ENCODE measurements around the gene PHACTR1.
"Not testable (repeated sequence)": the region's sequence is repeated elsewhere in the genome, so short reads cannot be mapped to it uniquely, and the experiment has no call there.

PHACTR1 gene

GRCh38 chr6:12720310-12720709, 3.7 kb downstream of the PHACTR1 start:
- Histone ChIP-seq H3K9me3 (ENCODE audit: low read length) (no peaks in the 10 kb centered on the region), H3K27me3 (ENCODE audit: insufficient read depth, low read length) (no peaks in the 10 kb centered on the region; the same call in 1 of the 2 replicates), H2AFZ (ENCODE audit: low read length) (no peak overlapping the region), H3K9ac (ENCODE audit: low read length) (no peak overlapping the region), H3K4me1 (ENCODE audit: insufficient read depth, low read length, severe bottlenecking) (no peaks in the 10 kb centered on the region), H3K4me3 (ENCODE audit: low read depth, low read length, poor library complexity, severe bottlenecking) (no peak overlapping the region), H4K20me1 (ENCODE audit: insufficient read depth, low read length) (no peaks in the 10 kb centered on the region), H3K9me2 (ENCODE audit: low read depth, low read length) (no peaks in the 10 kb centered on the region), H3K4me2 (ENCODE audit: low read length) (no peak overlapping the region), H3K79me2 (ENCODE audit: insufficient read depth, low read length) (no peaks in the 10 kb centered on the region), H3F3A (ENCODE audit: insufficient read depth, low read length) (no peaks in the 10 kb centered on the region), H3K36me3 (ENCODE audit: insufficient read depth, low read length) (no peaks in the 10 kb centered on the region), H3K27ac (ENCODE audit: low read depth, low read length, poor library complexity, severe bottlenecking) (no peak overlapping the region)
- TF ChIP-seq EZH2 (IDR thresholded peaks at IDR 0.05; ENCODE audit: borderline replicate concordance, low read length) (no peak), CTCF (IDR thresholded peaks at IDR 0.05; ENCODE audit: low read length) (no peak)

GRCh38 chr6:12725263-12725662, 8.7 kb downstream of the PHACTR1 start:
- no peak overlapping the region for H2AFZ ChIP-seq (ENCODE audit: low read length)
- no peak overlapping the region for H3K4me3 ChIP-seq (ENCODE audit: low read depth, low read length, poor library complexity, severe bottlenecking)
- no peaks in the 10 kb centered on the region for H3K79me2 ChIP-seq (ENCODE audit: insufficient read depth, low read length)
- H4K20me1 ChIP-seq (ENCODE audit: insufficient read depth, low read length) = no peaks in the 10 kb centered on the region
- no peaks in the 10 kb centered on the region for H3K9me3 ChIP-seq (ENCODE audit: low read length)
- no peak overlapping the region for H3K27ac ChIP-seq (ENCODE audit: low read depth, low read length, poor library complexity, severe bottlenecking)
- H3K9me2 ChIP-seq (ENCODE audit: low read depth, low read length) = no peaks in the 10 kb centered on the region
- TF ChIP-seq EZH2 (IDR thresholded peaks at IDR 0.05; ENCODE audit: borderline replicate concordance, low read length) (no peak), CTCF (IDR thresholded peaks at IDR 0.05; ENCODE audit: low read length) (no peak)
- no peaks in the 10 kb centered on the region for H3K27me3 ChIP-seq (ENCODE audit: insufficient read depth, low read length)
- H3K4me2 ChIP-seq (ENCODE audit: low read length) = no peak overlapping the region
- no peaks in the 10 kb centered on the region for H3K36me3 ChIP-seq (ENCODE audit: insufficient read depth, low read length)
- H3K4me1 ChIP-seq (ENCODE audit: insufficient read depth, low read length, severe bottlenecking) = no peaks in the 10 kb centered on the region
- no peaks in the 10 kb centered on the region for H3F3A ChIP-seq (ENCODE audit: insufficient read depth, low read length)
- no peak overlapping the region for H3K9ac ChIP-seq (ENCODE audit: low read length)

GRCh38 chr6:12729467-12729866, 12.9 kb downstream of the PHACTR1 start:
- Histone ChIP-seq H3K9me2 (ENCODE audit: low read depth, low read length) (no peaks in the 10 kb centered on the region), H3F3A (ENCODE audit: insufficient read depth, low read length) (no peaks in the 10 kb centered on the region), H3K79me2 (ENCODE audit: insufficient read depth, low read length) (no peaks in the 10 kb centered on the region), H3K9me3 (ENCODE audit: low read length) (no peaks in the 10 kb centered on the region), H3K36me3 (ENCODE audit: insufficient read depth, low read length) (no peaks in the 10 kb centered on the region), H3K9ac (ENCODE audit: low read length) (no peak overlapping the region), H4K20me1 (ENCODE audit: insufficient read depth, low read length) (no peaks in the 10 kb centered on the region), H3K4me1 (ENCODE audit: insufficient read depth, low read length, severe bottlenecking) (no peaks in the 10 kb centered on the region), H3K4me2 (ENCODE audit: low read length) (no peak overlapping the region), H3K27ac (ENCODE audit: low read depth, low read length, poor library complexity, severe bottlenecking) (no peak overlapping the region), H3K27me3 (ENCODE audit: insufficient read depth, low read length) (no peaks in the 10 kb centered on the region), H2AFZ (ENCODE audit: low read length) (no peak overlapping the region), H3K4me3 (ENCODE audit: low read depth, low read length, poor library complexity, severe bottlenecking) (no peak overlapping the region)
- TF ChIP-seq CTCF (IDR thresholded peaks at IDR 0.05; ENCODE audit: low read length) = no peak

- H2AFZ ChIP-seq (ENCODE audit: low read length); H3K27ac ChIP-seq (ENCODE audit: low read depth, low read length, poor library complexity, severe bottlenecking); H3F3A ChIP-seq (ENCODE audit: insufficient read depth, low read length); H3K4me3 ChIP-seq (ENCODE audit: low read depth, low read length, poor library complexity, severe bottlenecking); H3K27me3 ChIP-seq (ENCODE audit: insufficient read depth, low read length); H3K4me2 ChIP-seq (ENCODE audit: low read length); H3K9me3 ChIP-seq (ENCODE audit: low read length); H3K9me2 ChIP-seq (ENCODE audit: low read depth, low read length); H4K20me1 ChIP-seq (ENCODE audit: insufficient read depth, low read length); H3K4me1 ChIP-seq (ENCODE audit: insufficient read depth, low read length, severe bottlenecking); H3K79me2 ChIP-seq (ENCODE audit: insufficient read depth, low read length); H3K9ac ChIP-seq (ENCODE audit: low read length); H3K36me3 ChIP-seq (ENCODE audit: insufficient read depth, low read length): not testable (repeated sequence)
These were observed 14.2 kb downstream of the PHACTR1 start for GRCh38 chr6:12730809-12731208.

Data from OCI-LY1 (cell line).